GM12878 (cell line): ENCODE results near the gene FAM110C. TPM values are rescaled to one million over a fixed set of nuclear protein-coding genes. Genes with fewer than 3 reads are reported as not detected.

Source experiments
- ATAC-seq: fragments of 200-7000 bp; cut with Tn5 transposase; 3 replicates; pipeline ENCODE4 v1.9.1; 2020; ENCODE audit warnings: mild to moderate bottlenecking, moderate library complexity
- BruUV-seq: library from RNA; stranded (reverse); fragments of 400-500 nt; replicated peaks from 2 replicates; lab custom pipeline; 2021; lab: Mats Ljungman, UMichigan
- CTCF ChIA-PET: fragments of 300-600 bp; sonication (Branson Sonifier 250); formaldehyde crosslinking; extraction: SDS; loops from one replicate; lab custom pipeline; 2021; ENCODE audit warnings: inconsistent platforms; lab: Yijun Ruan, JAX
- POLR2A ChIA-PET: fragments of 350-600 bp; formaldehyde crosslinking; extraction: SDS; loops from one replicate; lab custom pipeline; 2021; ENCODE audit warnings: inconsistent platforms; lab: Charles Lee
- RAD21 ChIA-PET: fragments of 300-600 bp; sonication (Branson Sonifier 250); formaldehyde crosslinking; loops from one replicate; lab custom pipeline; 2023; ENCODE audit warnings: antibody characterized with exemption; ENCODE audit not compliant: unreplicated experiment; lab: Charles Lee
- SMC1A ChIA-PET: fragments of 300-600 bp; sonication (Branson Sonifier 250); formaldehyde crosslinking; loops from one replicate; lab custom pipeline; 2023; ENCODE audit not compliant: unreplicated experiment, uncharacterized antibody; lab: Charles Lee
- DNase-seq: peaks from one replicate; pipeline ENCODE4 v3.0.0-alpha.2; 2011; ENCODE audit warnings: low read depth, low spot score
- FAIRE-seq: peaks from 3 replicates; lab custom pipeline; 2011; peaks lifted over from hg19 to GRCh38; lab: Jason Lieb, UNC
- H2AFZ ChIP-seq: 2 replicates; pipeline ENCODE4 v1.6.0; 2011; ENCODE audit warnings: low read depth, low read length, control low read depth; ENCODE audit not compliant: control insufficient read depth
- H3K27ac ChIP-seq: 2 replicates; pipeline ENCODE4 v1.5.1; 2011; ENCODE audit warnings: control low read depth; ENCODE audit not compliant: control insufficient read depth, insufficient read depth
- H3K27me3 ChIP-seq, 2 experiments: replicated peaks in 1 of 2; 2 replicates each; pipeline versions ENCODE4 v1.6.0 to v1.6.1; 2011; ENCODE audit warnings: low read length in 1 of 2; ENCODE audit not compliant: control insufficient read depth in 2 of 2, insufficient read depth in 2 of 2
- H3K36me3 ChIP-seq, 2 experiments: 2 replicates each; pipeline ENCODE4 v1.5.1; 2011; ENCODE audit warnings: low read length in 1 of 2; ENCODE audit not compliant: control insufficient read depth in 2 of 2, insufficient read depth in 2 of 2
- H3K4me1 ChIP-seq: 2 replicates; pipeline ENCODE4 v1.6.1; 2011; ENCODE audit warnings: mild to moderate bottlenecking, low read length, moderate library complexity, mixed read lengths; ENCODE audit not compliant: control insufficient read depth, insufficient read depth
- H3K4me2 ChIP-seq: 2 replicates; pipeline ENCODE4 v1.6.0; 2011; ENCODE audit warnings: control low read depth; ENCODE audit not compliant: control insufficient read depth, insufficient read depth
- H3K4me3 ChIP-seq: fragments of 200-600 bp; sonication (generic); 2 replicates; pipeline ENCODE4 v1.5.1; 2016
- H3K79me2 ChIP-seq: 2 replicates; pipeline ENCODE4 v1.6.0; 2011; ENCODE audit warnings: low read length; ENCODE audit not compliant: control insufficient read depth, insufficient read depth
- H3K9ac ChIP-seq: 2 replicates; pipeline ENCODE4 v1.8.0; 2011; ENCODE audit warnings: low read length, control low read depth, mixed read lengths; ENCODE audit not compliant: control insufficient read depth, insufficient read depth
- H3K9me3 ChIP-seq: replicated peaks from 3 replicates; pipeline ENCODE4 v1.5.1; 2011; ENCODE audit warnings: mild to moderate bottlenecking, low read length; ENCODE audit not compliant: control insufficient read depth, insufficient read depth
- H4K20me1 ChIP-seq: 2 replicates; pipeline ENCODE4 v1.6.0; 2011; ENCODE audit not compliant: control insufficient read depth, insufficient read depth
- BHLHE40 ChIP-seq, 2 experiments: fragments of 450-650 bp in 1 of 2; IDR thresholded peaks; 2 replicates each; pipeline ENCODE4 v1.6.1; 2011 to 2017; ENCODE audit warnings: low read depth in 2 of 2, borderline replicate concordance in 1 of 2, improper control_type of control experiment in 1 of 2, low read length in 1 of 2, mild to moderate bottlenecking in 1 of 2
- CHD1 ChIP-seq: IDR thresholded peaks from 2 replicates; pipeline ENCODE4 v1.6.1; 2012; ENCODE audit warnings: low read depth, low read length, improper control_type of control experiment
- CREM ChIP-seq: IDR thresholded peaks from 2 replicates; pipeline ENCODE4 v1.6.1; 2014; ENCODE audit warnings: antibody characterized with exemption, low read depth
- GATAD2B ChIP-seq: fragments of 450-650 bp; conservative IDR thresholded peaks from 2 replicates; pipeline ENCODE4 v1.6.1; 2017; ENCODE audit warnings: low read depth, mild to moderate bottlenecking, moderate library complexity
- KLF5 ChIP-seq: fragments of 450-650 bp; IDR thresholded peaks from 2 replicates; pipeline ENCODE4 v1.6.1; 2014; ENCODE audit warnings: mild to moderate bottlenecking; ENCODE audit not compliant: partially characterized antibody
- NR2F1 ChIP-seq: fragments of 450-650 bp; conservative IDR thresholded peaks from 2 replicates; pipeline ENCODE4 v1.6.1; 2017; ENCODE audit warnings: mild to moderate bottlenecking
- TARDBP ChIP-seq: IDR thresholded peaks from 2 replicates; pipeline ENCODE4 v1.6.1; 2016; ENCODE audit warnings: borderline replicate concordance
- TCF7 ChIP-seq: IDR thresholded peaks from 2 replicates; pipeline ENCODE4 v1.6.1; 2014; ENCODE audit warnings: antibody characterized with exemption, borderline replicate concordance
- WRNIP1 ChIP-seq: IDR thresholded peaks from 2 replicates; pipeline ENCODE4 v1.6.1; 2011; ENCODE audit warnings: low read depth, low read length, improper control_type of control experiment, borderline replicate concordance
- ZNF24 ChIP-seq: fragments of 450-650 bp; IDR thresholded peaks from 2 replicates; pipeline ENCODE4 v1.6.1; 2017; ENCODE audit warnings: antibody characterized with exemption, mild to moderate bottlenecking
- WGBS: methylation state at CpG from one replicate; pipeline ENCODE4 v1.1.6; 2016; ENCODE audit warnings: low lambda C conversion rate; ENCODE audit not compliant: insufficient replicate concordance, insufficient coverage; ENCODE audit errors: missing lambda C conversion rate; 5-methylcytosine and 5-hydroxymethylcytosine counted together
- in situ Hi-C: fragments of 300-500 bp; cut with MboI; formaldehyde crosslinking; loops from 9 replicates; pipeline ENCODE4 v1.14.3; 2018; ENCODE audit warnings: mixed read lengths
- intact Hi-C: fragments of 100-400 bp; cut with micrococcal nuclease; formaldehyde crosslinking; loops from one replicate; pipeline ENCODE4 v1.14.2; 2022; ENCODE audit not compliant: unreplicated experiment
- polyA plus RNA-seq, 11 experiments: library from polyadenylated mRNA; depleted of rRNA in 4 of 11; unstranded in 6 of 11; stranded (reverse) in 5 of 11; fragments of >200 nt; fragmentation: Nextera tagmentation in 4 of 11; fragmentation: Illumina TruSeq in 1 of 11; extraction: Ambion mirVana in 4 of 11; extraction: Trizol in 1 of 11; gene quantifications; 1 replicate in 1 of 11; 2 replicates in 10 of 11; pipeline versions ENCODE4 v1.2.1 to v1.2.3, GENCODE V29; 2011 to 2016; ENCODE audit warnings: inconsistent platforms in 2 of 11, missing spikeins in 2 of 11, low read depth in 1 of 11
- total RNA-seq, 4 experiments: library from RNA; depleted of rRNA in 3 of 4; stranded (reverse); fragments of >200 nt in 3 of 4; fragmentation: Illumina TruSeq in 1 of 4; extraction: Trizol in 1 of 4; gene quantifications; 2 replicates each; pipeline versions ENCODE4 v1.2.1 to v1.2.3, GENCODE V29; 2013 to 2021
- TF ChIP-seq, protein P1 (sequence below): IDR thresholded peaks from 2 replicates; pipeline ENCODE4 v1.6.1; 2011; ENCODE audit warnings: borderline replicate concordance, low read depth, mild to moderate bottlenecking, moderate library complexity, low read length; ENCODE audit not compliant: insufficient read depth, poor library complexity, severe bottlenecking
- TF ChIP-seq, protein P2 (sequence below): fragments of 450-650 bp; IDR thresholded peaks from 2 replicates; pipeline ENCODE4 v1.6.1; 2017; ENCODE audit warnings: mild to moderate bottlenecking

FAM110C gene
- total and polyA plus RNA-seq, 10 of the 15 experiments (the other 5 are each of a cell fraction or from before 2014, with no cell fraction given), result not detected

DNA sequence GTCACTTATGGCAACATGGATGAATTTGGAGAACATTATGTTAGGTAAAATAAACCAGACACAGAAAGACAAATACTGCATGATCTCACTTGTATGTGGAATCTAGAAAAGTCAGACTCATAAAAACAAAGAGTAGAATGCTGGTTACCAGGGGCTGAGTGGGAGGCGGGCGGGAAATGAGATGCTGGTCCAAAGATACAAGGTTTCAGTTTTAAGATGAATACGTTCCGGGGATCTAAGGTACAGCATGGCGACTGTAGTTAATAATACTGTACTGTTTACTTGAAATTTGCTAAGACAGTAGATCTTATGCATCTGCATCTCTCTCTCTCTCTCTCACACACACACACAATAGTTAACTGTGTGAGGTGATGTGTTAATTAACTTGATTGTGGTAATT lies 14.2 kb downstream of the FAM110C start:
- H3K4me2 ChIP-seq, result no peak overlapping the region
- H3K27me3 ChIP-seq, result no peaks in the 10 kb centered on the region
- no peaks in the 10 kb centered on the region for H3K4me1 ChIP-seq
- RAD21 ChIA-PET, result no interaction called here
- POLR2A ChIA-PET, result no interaction called here
- H2AFZ ChIP-seq, result no peak overlapping the region
- no peaks in the 10 kb centered on the region for H3K79me2 ChIP-seq
- no peak overlapping the region for H3K9ac ChIP-seq
- no peak overlapping the region for H3K27ac ChIP-seq
- no peaks in the 10 kb centered on the region for H4K20me1 ChIP-seq
- FAIRE-seq (no peak), ATAC-seq (no peak), DNase-seq (no peak)
- in situ Hi-C loops (no loop called here), intact Hi-C loops (no loop called here)
- SMC1A ChIA-PET, result no interaction called here
- no peak overlapping the region for H3K4me3 ChIP-seq
- no TSS peak for BruUV-seq
- CTCF ChIA-PET, result no interaction called here
- H3K36me3 ChIP-seq, result no peaks in the 10 kb centered on the region
- H3K9me3 ChIP-seq, result no peaks in the 10 kb centered on the region
- TF ChIP-seq CHD1, result no peak
- TF ChIP-seq, protein P1, sequence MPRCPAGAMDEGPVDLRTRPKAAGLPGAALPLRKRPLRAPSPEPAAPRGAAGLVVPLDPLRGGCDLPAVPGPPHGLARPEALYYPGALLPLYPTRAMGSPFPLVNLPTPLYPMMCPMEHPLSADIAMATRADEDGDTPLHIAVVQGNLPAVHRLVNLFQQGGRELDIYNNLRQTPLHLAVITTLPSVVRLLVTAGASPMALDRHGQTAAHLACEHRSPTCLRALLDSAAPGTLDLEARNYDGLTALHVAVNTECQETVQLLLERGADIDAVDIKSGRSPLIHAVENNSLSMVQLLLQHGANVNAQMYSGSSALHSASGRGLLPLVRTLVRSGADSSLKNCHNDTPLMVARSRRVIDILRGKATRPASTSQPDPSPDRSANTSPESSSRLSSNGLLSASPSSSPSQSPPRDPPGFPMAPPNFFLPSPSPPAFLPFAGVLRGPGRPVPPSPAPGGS, result no peak
- no peak for TF ChIP-seq ZNF24
- TF ChIP-seq WRNIP1, result no peak
- no peak for TF ChIP-seq TARDBP
- TF ChIP-seq BHLHE40 (IDR thresholded peaks at IDR 0.05; ENCODE audit: borderline replicate concordance in 1 of 2, low read depth in 2 of 2, low read length in 1 of 2), result no peak
- no peak for TF ChIP-seq NR2F1
- TF ChIP-seq GATAD2B, result no peak
- no peak for TF ChIP-seq TCF7
- TF ChIP-seq KLF5, result no peak
- TF ChIP-seq CREM, result no peak
- TF ChIP-seq, protein P2, sequence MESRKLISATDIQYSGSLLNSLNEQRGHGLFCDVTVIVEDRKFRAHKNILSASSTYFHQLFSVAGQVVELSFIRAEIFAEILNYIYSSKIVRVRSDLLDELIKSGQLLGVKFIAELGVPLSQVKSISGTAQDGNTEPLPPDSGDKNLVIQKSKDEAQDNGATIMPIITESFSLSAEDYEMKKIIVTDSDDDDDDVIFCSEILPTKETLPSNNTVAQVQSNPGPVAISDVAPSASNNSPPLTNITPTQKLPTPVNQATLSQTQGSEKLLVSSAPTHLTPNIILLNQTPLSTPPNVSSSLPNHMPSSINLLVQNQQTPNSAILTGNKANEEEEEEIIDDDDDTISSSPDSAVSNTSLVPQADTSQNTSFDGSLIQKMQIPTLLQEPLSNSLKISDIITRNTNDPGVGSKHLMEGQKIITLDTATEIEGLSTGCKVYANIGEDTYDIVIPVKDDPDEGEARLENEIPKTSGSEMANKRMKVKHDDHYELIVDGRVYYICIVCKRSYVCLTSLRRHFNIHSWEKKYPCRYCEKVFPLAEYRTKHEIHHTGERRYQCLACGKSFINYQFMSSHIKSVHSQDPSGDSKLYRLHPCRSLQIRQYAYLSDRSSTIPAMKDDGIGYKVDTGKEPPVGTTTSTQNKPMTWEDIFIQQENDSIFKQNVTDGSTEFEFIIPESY, result no peak
- 24% methylated on average over 5 of the region's 5 CpGs for WGBS
